ENCODE data around the gene NPHP4.

- TF ChIP-seq SUZ12 (IDR thresholded peaks at IDR 0.05; ENCODE audit: extremely low read depth, insufficient read depth, insufficient read length) (no peak), YY1 (IDR thresholded peaks at IDR 0.05; ENCODE audit: insufficient read depth, insufficient read length) (no peak)
These were observed 84.8 kb downstream of the NPHP4 start for GRCh38 chr1:5907386-5907785.
